OCI-LY1 (cell line): ENCODE data around the gene ASS1.

Experiments used
- H2AFZ ChIP-seq: fragments of 200-600 bp; sonication (generic), shearing (Covaris generic); 2 replicates; pipeline ENCODE4 v1.6.0; 2014; ENCODE audit warnings: antibody characterized with exemption, mild to moderate bottlenecking, low read length
- H3F3A ChIP-seq: fragments of 200-600 bp; sonication (generic), shearing (Covaris generic); 2 replicates; pipeline ENCODE4 v1.6.0; 2014; ENCODE audit warnings: mild to moderate bottlenecking, antibody characterized with exemption, low read length, moderate library complexity; ENCODE audit not compliant: insufficient read depth
- H3K27ac ChIP-seq: fragments of 200-600 bp; sonication (generic); 2 replicates; pipeline ENCODE4 v1.5.1; 2014; ENCODE audit warnings: low read length, mixed run types, mild to moderate bottlenecking, low read depth; ENCODE audit not compliant: poor library complexity, severe bottlenecking
- H3K27me3 ChIP-seq: fragments of 200-600 bp; sonication (generic); 2 replicates; pipeline ENCODE4 v1.6.0; 2014; ENCODE audit warnings: antibody characterized with exemption, mild to moderate bottlenecking, low read length, moderate library complexity; ENCODE audit not compliant: insufficient read depth
- H3K36me3 ChIP-seq: fragments of 200-600 bp; sonication (generic); 2 replicates; pipeline ENCODE4 v1.6.1; 2014; ENCODE audit warnings: mild to moderate bottlenecking, antibody characterized with exemption, low read length, moderate library complexity, mixed read lengths; ENCODE audit not compliant: insufficient read depth
- H3K4me1 ChIP-seq: fragments of 200-600 bp; sonication (generic); 2 replicates; pipeline ENCODE4 v1.5.1; 2014; ENCODE audit warnings: mild to moderate bottlenecking, low read length, moderate library complexity; ENCODE audit not compliant: insufficient read depth, severe bottlenecking
- H3K4me2 ChIP-seq: fragments of 200-600 bp; sonication (generic), shearing (Covaris generic); 2 replicates; pipeline ENCODE4 v1.6.1; 2014; ENCODE audit warnings: low read length
- H3K4me3 ChIP-seq: fragments of 200-600 bp; sonication (generic); 2 replicates; pipeline ENCODE4 v1.5.1; 2014; ENCODE audit warnings: low read length, low read depth, mild to moderate bottlenecking, mixed read lengths; ENCODE audit not compliant: poor library complexity, severe bottlenecking
- H3K79me2 ChIP-seq: fragments of 200-600 bp; shearing (Covaris generic); 2 replicates; pipeline ENCODE4 v1.6.1; 2016; ENCODE audit warnings: mixed run types, low read length, mixed read lengths; ENCODE audit not compliant: insufficient read depth
- H3K9ac ChIP-seq: fragments of 200-600 bp; sonication (generic), shearing (Covaris generic); 2 replicates; pipeline ENCODE4 v1.6.1; 2014; ENCODE audit warnings: mild to moderate bottlenecking, low read length, mixed read lengths
- H3K9me2 ChIP-seq: fragments of 200-600 bp; sonication (generic), shearing (Covaris generic); 2 replicates; pipeline ENCODE4 v1.6.1; 2014; ENCODE audit warnings: low read depth, mild to moderate bottlenecking, low read length, mixed read lengths
- H3K9me3 ChIP-seq: fragments of 200-600 bp; shearing (Covaris generic); 2 replicates; pipeline ENCODE4 v1.6.1; 2014; ENCODE audit warnings: low read length, mixed read lengths
- H4K20me1 ChIP-seq: fragments of 200-600 bp; sonication (generic), shearing (Covaris generic); 2 replicates; pipeline ENCODE4 v1.6.0; 2016; ENCODE audit warnings: mild to moderate bottlenecking, low read length; ENCODE audit not compliant: insufficient read depth
- EZH2 ChIP-seq: fragments of 200-600 bp; sonication (generic), shearing (Covaris generic); IDR thresholded peaks from 2 replicates; pipeline ENCODE4 v1.8.0; 2017; ENCODE audit warnings: borderline replicate concordance, mixed run types, mild to moderate bottlenecking, antibody characterized with exemption, low read length, moderate library complexity, mixed read lengths
- TF ChIP-seq, protein P1 (sequence below): fragments of 200-600 bp; sonication (generic), shearing (Covaris generic); IDR thresholded peaks from 2 replicates; pipeline ENCODE4 v1.5.1; 2017; ENCODE audit warnings: mild to moderate bottlenecking, antibody characterized with exemption, low read length, moderate library complexity, mixed read lengths

The ASS1 gene

DNA sequence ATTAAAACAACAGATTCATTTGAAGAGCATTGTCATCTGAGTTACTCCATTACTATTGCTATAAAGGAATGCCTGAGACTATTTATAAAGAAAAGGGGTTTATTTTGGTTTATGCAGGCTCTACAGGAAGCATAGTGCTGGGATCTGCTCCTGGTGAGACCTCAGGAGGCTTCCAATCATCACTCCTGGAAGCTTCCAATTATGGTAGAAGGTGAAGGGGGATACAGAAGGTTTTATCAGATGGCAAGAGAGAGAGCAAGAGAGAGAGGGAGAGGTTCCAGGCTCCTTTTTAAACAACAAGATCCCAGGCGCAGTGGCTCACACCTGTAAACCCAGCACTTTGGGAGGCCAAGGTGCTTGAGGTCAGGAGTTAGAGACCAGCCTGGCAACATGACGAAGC is 63.5 kb downstream of the ASS1 start:
- Histone ChIP-seq H3K9ac (no peak overlapping the region), H3K9me2 (no peaks in the 10 kb centered on the region), H3K27me3 (no peaks in the 10 kb centered on the region; the same call in 1 of the 2 replicates), H3K9me3 (no peaks in the 10 kb centered on the region), H3K4me2 (no peak overlapping the region), H3F3A (no peaks in the 10 kb centered on the region), H4K20me1 (no peaks in the 10 kb centered on the region), H2AFZ (no peak overlapping the region), H3K36me3 (no peaks in the 10 kb centered on the region), H3K79me2 (no peaks in the 10 kb centered on the region), H3K4me1 (no peaks in the 10 kb centered on the region), H3K4me3 (no peak overlapping the region), H3K27ac (no peak overlapping the region)
- TF ChIP-seq EZH2 = no peak
- TF ChIP-seq, protein P1, sequence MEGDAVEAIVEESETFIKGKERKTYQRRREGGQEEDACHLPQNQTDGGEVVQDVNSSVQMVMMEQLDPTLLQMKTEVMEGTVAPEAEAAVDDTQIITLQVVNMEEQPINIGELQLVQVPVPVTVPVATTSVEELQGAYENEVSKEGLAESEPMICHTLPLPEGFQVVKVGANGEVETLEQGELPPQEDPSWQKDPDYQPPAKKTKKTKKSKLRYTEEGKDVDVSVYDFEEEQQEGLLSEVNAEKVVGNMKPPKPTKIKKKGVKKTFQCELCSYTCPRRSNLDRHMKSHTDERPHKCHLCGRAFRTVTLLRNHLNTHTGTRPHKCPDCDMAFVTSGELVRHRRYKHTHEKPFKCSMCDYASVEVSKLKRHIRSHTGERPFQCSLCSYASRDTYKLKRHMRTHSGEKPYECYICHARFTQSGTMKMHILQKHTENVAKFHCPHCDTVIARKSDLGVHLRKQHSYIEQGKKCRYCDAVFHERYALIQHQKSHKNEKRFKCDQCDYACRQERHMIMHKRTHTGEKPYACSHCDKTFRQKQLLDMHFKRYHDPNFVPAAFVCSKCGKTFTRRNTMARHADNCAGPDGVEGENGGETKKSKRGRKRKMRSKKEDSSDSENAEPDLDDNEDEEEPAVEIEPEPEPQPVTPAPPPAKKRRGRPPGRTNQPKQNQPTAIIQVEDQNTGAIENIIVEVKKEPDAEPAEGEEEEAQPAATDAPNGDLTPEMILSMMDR = no peak

DNA sequence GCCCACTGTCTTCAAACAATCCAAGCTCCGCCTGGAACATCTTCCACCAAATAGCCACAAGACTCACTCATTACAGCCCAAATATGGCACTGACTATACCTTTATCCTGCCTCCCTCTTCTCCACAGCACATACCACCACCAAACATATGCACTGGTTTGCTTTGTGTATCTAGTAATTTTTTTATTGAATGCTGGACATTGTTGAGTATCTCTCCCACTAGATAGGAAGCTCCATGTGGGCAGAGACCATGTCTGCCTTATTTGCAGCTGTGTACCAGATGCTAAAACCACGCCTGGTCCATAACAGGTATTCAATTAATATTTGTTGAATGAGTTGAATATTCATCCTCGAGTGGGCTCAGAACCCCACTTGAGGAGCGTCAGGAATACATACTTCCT is 67.4 kb downstream of the ASS1 start:
- no peaks in the 10 kb centered on the region for H3K36me3 ChIP-seq
- H3K9ac ChIP-seq = no peak overlapping the region
- H3K4me3 ChIP-seq = no peak overlapping the region
- no peak overlapping the region for H2AFZ ChIP-seq
- no peaks in the 10 kb centered on the region for H3K9me3 ChIP-seq
- no peaks in the 10 kb centered on the region for H4K20me1 ChIP-seq
- no peaks in the 10 kb centered on the region for H3K9me2 ChIP-seq
- H3K4me2 ChIP-seq = no peak overlapping the region
- H3K4me1 ChIP-seq = no peaks in the 10 kb centered on the region
- no peak overlapping the region for H3K27ac ChIP-seq
- no peaks in the 10 kb centered on the region; the same call in 1 of the 2 replicates for H3K27me3 ChIP-seq
- TF ChIP-seq EZH2 = no peak
- TF ChIP-seq, protein P1 = no peak
- no peaks in the 10 kb centered on the region for H3K79me2 ChIP-seq
- H3F3A ChIP-seq = no peaks in the 10 kb centered on the region

DNA sequence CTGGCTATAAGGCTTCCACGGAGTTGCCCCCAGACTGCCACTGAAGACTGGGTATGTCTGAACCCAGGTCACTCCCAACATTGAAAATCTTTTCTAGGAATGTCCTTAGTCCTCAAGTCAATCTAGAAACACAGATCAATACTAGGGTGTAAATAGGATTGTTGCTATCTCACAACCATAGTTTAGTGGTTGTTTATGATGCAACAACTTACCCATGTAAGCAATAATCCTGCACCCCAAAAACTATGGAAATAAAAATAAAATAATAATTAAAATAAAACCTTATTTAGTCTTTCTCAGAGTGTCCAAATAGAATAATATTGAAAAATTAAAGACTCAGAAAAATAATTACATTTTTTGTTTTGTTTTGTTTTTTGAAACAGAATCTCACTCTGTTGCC is 68.3 kb downstream of the ASS1 start:
- Histone ChIP-seq H4K20me1 (no peaks in the 10 kb centered on the region), H3K27ac (no peak overlapping the region), H3K36me3 (no peaks in the 10 kb centered on the region), H3K4me2 (no peak overlapping the region), H3K27me3 (no peaks in the 10 kb centered on the region; the same call in 1 of the 2 replicates), H2AFZ (no peak overlapping the region), H3K4me3 (no peak overlapping the region), H3K9me3 (no peaks in the 10 kb centered on the region), H3F3A (no peaks in the 10 kb centered on the region), H3K4me1 (no peaks in the 10 kb centered on the region), H3K9ac (no peak overlapping the region), H3K79me2 (no peaks in the 10 kb centered on the region), H3K9me2 (no peaks in the 10 kb centered on the region)
- TF ChIP-seq, protein P1 = no peak
- no peak for TF ChIP-seq EZH2
